GM21447 (cell line): ENCODE data around the gene PLEKHH3.
A peak's percentile ranks its signal among the peaks of the same experiment; 100 is the strongest.

Source experiments
- ATAC-seq: cut with Tn5 transposase; IDR thresholded peaks from one replicate; pipeline ENCODE4 v1.9.1; 2021; ENCODE audit not compliant: unreplicated experiment

PLEKHH3 gene

GRCh38 chr17:42686520-42687128 is 9.8 kb upstream of the PLEKHH3 start:
- no peak for ATAC-seq

- ATAC-seq, result no peak
Measured at GRCh38 chr17:42685831-42686230, 9.0 kb upstream of the PLEKHH3 start.

GRCh38 chr17:42684929-42685556 is 8.2 kb upstream of the PLEKHH3 start:
- ATAC-seq, result no peak

- ATAC-seq, result no peak
Measured at GRCh38 chr17:42683407-42684034, 6.7 kb upstream of the PLEKHH3 start.

GRCh38 chr17:42682722-42683403 is 6.1 kb upstream of the PLEKHH3 start:
- ATAC-seq, result no peak

- ATAC-seq, result no peak
Measured at GRCh38 chr17:42681976-42682721, 5.4 kb upstream of the PLEKHH3 start, which contains the start of gene CNTNAP1. CNTNAP1 (plus strand) TSS chr17:42682531; CDS start chr17:42682830, 299 bp downstream.

GRCh38 chr17:42680331-42680808 is 3.6 kb upstream of the PLEKHH3 start:
- no peak for ATAC-seq

GRCh38 chr17:42679492-42680330 is 2.9 kb upstream of the PLEKHH3 start:
- no peak for ATAC-seq

- no peak for ATAC-seq
Measured at GRCh38 chr17:42678951-42679491, 2.2 kb upstream of the PLEKHH3 start.

GRCh38 chr17:42677921-42678781 is 1.4 kb upstream of the PLEKHH3 start:
- ATAC-seq, result no peak

- ATAC-seq, result peak; percentile 51
Measured at GRCh38 chr17:42677012-42677857, 441 bp upstream of the PLEKHH3 start.

GRCh38 chr17:42675965-42676423 is 800 bp downstream of the PLEKHH3 start:
- ATAC-seq, result no peak

GRCh38 chr17:42675348-42675964 is 1.3 kb downstream of the PLEKHH3 start:
- ATAC-seq, result no peak

GRCh38 chr17:42674755-42675347 is 1.9 kb downstream of the PLEKHH3 start:
- no peak for ATAC-seq

GRCh38 chr17:42673885-42674754 is 2.7 kb downstream of the PLEKHH3 start:
- ATAC-seq, result no peak
